ENCODE results near the gene CALML5. TPM values are rescaled to one million over a fixed set of nuclear protein-coding genes. Genes with fewer than 3 reads are reported as not detected.

Gene CALML5
- total RNA-seq, 2 experiments from 2014 or later: not detected

DNA sequence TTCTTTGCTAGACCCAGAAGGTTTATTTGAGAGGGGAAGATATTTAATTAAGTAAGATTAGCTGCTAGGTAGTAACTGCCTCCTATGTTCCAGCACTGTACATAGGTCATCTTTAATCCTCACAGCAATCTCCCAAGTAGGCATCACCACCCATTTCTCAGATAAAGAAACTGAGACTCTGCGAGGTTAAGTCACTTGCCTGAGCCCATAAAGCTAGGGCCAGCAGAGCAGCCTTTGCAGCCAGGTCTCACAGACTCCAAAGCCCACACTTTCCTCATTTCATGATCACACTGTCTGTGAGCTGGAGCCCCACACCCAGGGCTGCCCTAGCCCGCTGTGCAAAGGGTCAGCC, 46.0 kb upstream of the CALML5 start:
- Histone ChIP-seq H3K79me2 (ENCODE audit: insufficient read depth, low read depth, low read length) (no peaks in the 10 kb centered on the region), H3K36me3 (ENCODE audit: insufficient read depth, low read length) (no peaks in the 10 kb centered on the region), H3K9me3 (ENCODE audit: low read length) (peaks cover 10% of the 10 kb centered on the region), H3K4me1 (ENCODE audit: insufficient read depth, low read length, poor library complexity, severe bottlenecking) (no peaks in the 10 kb centered on the region), H3K27ac (ENCODE audit: low read depth, low read length, poor library complexity, severe bottlenecking) (no peak overlapping the region), H3K9me2 (ENCODE audit: insufficient read depth, low read length) (no peaks in the 10 kb centered on the region), H3K4me3 (ENCODE audit: low read depth, low read length, poor library complexity, severe bottlenecking) (no peak overlapping the region), H4K20me1 (ENCODE audit: insufficient read depth, low read length) (no peaks in the 10 kb centered on the region), H3K4me2 (ENCODE audit: low read length) (no peak overlapping the region), H2AFZ (ENCODE audit: low read length) (no peak overlapping the region)
- intact Hi-C loops (cut with micrococcal nuclease; ENCODE audit: unreplicated experiment): no loop called here
- ChIA-PET CTCF (ENCODE audit: unreplicated experiment) (no interaction called here), POLR2A (interaction anchor here (0.6 kb wide), 1 partner anchor 1138 kb away, joined by 3 read pairs; no protein-coding TSS in a partner anchor)
- no TSS peak for BruUV-seq (replicated peaks)
- no peak for DNase-seq (ENCODE audit: low spot score)
- TF ChIP-seq, protein P1, sequence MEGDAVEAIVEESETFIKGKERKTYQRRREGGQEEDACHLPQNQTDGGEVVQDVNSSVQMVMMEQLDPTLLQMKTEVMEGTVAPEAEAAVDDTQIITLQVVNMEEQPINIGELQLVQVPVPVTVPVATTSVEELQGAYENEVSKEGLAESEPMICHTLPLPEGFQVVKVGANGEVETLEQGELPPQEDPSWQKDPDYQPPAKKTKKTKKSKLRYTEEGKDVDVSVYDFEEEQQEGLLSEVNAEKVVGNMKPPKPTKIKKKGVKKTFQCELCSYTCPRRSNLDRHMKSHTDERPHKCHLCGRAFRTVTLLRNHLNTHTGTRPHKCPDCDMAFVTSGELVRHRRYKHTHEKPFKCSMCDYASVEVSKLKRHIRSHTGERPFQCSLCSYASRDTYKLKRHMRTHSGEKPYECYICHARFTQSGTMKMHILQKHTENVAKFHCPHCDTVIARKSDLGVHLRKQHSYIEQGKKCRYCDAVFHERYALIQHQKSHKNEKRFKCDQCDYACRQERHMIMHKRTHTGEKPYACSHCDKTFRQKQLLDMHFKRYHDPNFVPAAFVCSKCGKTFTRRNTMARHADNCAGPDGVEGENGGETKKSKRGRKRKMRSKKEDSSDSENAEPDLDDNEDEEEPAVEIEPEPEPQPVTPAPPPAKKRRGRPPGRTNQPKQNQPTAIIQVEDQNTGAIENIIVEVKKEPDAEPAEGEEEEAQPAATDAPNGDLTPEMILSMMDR (conservative IDR thresholded peaks at IDR 0.05; ENCODE audit: low read length): no peak
- TF ChIP-seq EZH2phosphoT487 (IDR thresholded peaks at IDR 0.05; ENCODE audit: borderline replicate concordance, low read depth, low read length): no peak

DNA sequence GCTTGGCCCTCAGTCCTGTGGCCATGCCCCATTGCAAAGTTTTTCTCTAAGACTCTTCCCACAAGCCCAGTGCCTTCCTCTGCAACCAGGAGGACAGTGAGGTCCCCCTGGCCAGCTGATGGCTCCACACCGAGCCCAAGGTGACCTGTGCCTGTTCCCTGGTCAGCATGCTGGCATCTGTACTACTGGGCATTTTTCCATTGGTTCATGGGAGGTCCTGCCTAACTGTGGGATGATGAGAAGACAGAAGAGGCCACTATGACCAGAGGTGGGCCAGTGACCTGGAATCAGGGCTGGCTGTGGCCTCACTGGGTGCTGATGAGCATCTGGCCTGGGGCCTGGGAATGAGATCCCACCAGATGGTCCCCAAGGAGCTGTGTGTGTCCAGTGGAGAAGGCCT, 45.6 kb upstream of the CALML5 start:
- CTCF ChIA-PET (ENCODE audit: unreplicated experiment): no interaction called here
- no TSS peak for BruUV-seq (replicated peaks)
- no peak overlapping the region for H3K4me3 ChIP-seq (ENCODE audit: low read depth, low read length, poor library complexity, severe bottlenecking)

DNA sequence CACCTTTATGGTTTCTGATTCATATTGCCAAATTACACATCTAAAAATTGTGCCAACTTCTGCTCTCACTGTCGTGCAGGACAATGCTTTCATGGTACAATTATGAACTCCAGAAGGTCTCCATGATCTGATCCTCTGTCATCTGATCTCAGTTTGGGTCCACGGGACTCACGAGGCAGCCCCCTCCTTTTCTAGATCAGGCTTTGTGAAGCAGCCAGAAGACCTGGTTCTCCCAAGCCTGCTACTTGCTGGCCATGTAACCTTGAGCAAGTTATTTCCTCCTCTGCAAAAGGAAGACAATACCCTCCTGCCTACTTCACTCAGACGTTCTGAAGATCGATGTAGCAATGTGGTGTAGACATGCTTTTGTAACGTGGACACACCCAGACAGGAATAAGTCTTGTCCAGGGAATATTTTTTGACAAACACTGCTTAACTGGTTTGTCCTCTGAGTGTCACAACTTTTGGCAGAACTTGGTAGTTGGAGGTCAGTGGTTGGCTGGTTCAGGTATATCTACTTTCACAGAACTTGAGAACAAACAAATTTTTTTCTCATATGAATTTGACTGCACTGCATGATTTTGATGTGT, 44.9 kb upstream of the CALML5 start:
- DNase-seq (ENCODE audit: low spot score): no peak
- TF ChIP-seq EZH2phosphoT487 (IDR thresholded peaks at IDR 0.05; ENCODE audit: borderline replicate concordance, low read depth, low read length): no peak
- TF ChIP-seq, protein P1 (conservative IDR thresholded peaks at IDR 0.05; ENCODE audit: low read length): no peak
- CTCF ChIA-PET (ENCODE audit: unreplicated experiment): no interaction called here
- Histone ChIP-seq H3K27ac (ENCODE audit: low read depth, low read length, poor library complexity, severe bottlenecking) (no peak overlapping the region), H3K4me1 (ENCODE audit: insufficient read depth, low read length, poor library complexity, severe bottlenecking) (no peaks in the 10 kb centered on the region), H2AFZ (ENCODE audit: low read length) (no peak overlapping the region), H3K36me3 (ENCODE audit: insufficient read depth, low read length) (no peaks in the 10 kb centered on the region), H3K4me3 (ENCODE audit: low read depth, low read length, poor library complexity, severe bottlenecking) (no peak overlapping the region), H3K4me2 (ENCODE audit: low read length) (no peak overlapping the region), H3K9me3 (ENCODE audit: low read length) (peaks cover 10% of the 10 kb centered on the region), H4K20me1 (ENCODE audit: insufficient read depth, low read length) (no peaks in the 10 kb centered on the region), H3K9me2 (ENCODE audit: insufficient read depth, low read length) (no peaks in the 10 kb centered on the region), H3K79me2 (ENCODE audit: insufficient read depth, low read depth, low read length) (no peaks in the 10 kb centered on the region)
- POLR2A ChIA-PET: no interaction called here
- intact Hi-C loops (cut with micrococcal nuclease; ENCODE audit: unreplicated experiment): no loop called here
- no TSS peak for BruUV-seq (replicated peaks)

More for the DNA sequence above, 45.6 kb upstream of the CALML5 start:
- TF ChIP-seq, protein P1 (conservative IDR thresholded peaks at IDR 0.05; ENCODE audit: low read length): no peak
- no peak for TF ChIP-seq EZH2phosphoT487 (IDR thresholded peaks at IDR 0.05; ENCODE audit: borderline replicate concordance, low read depth, low read length)
- no peaks in the 10 kb centered on the region for H4K20me1 ChIP-seq (ENCODE audit: insufficient read depth, low read length)
- H3K79me2 ChIP-seq (ENCODE audit: insufficient read depth, low read depth, low read length): no peaks in the 10 kb centered on the region
- intact Hi-C loops (cut with micrococcal nuclease; ENCODE audit: unreplicated experiment): no loop called here
- H3K27ac ChIP-seq (ENCODE audit: low read depth, low read length, poor library complexity, severe bottlenecking): no peak overlapping the region
- H2AFZ ChIP-seq (ENCODE audit: low read length): no peak overlapping the region
- no peaks in the 10 kb centered on the region for H3K36me3 ChIP-seq (ENCODE audit: insufficient read depth, low read length)
- H3K4me2 ChIP-seq (ENCODE audit: low read length): no peak overlapping the region
- H3K4me1 ChIP-seq (ENCODE audit: insufficient read depth, low read length, poor library complexity, severe bottlenecking): no peaks in the 10 kb centered on the region
- POLR2A ChIA-PET: no interaction called here
- no peaks in the 10 kb centered on the region for H3K9me2 ChIP-seq (ENCODE audit: insufficient read depth, low read length)
- H3K9me3 ChIP-seq (ENCODE audit: low read length): peaks cover 10% of the 10 kb centered on the region
- DNase-seq (ENCODE audit: low spot score): no peak
